Upper lobe of left lung (tissue), 6 donors: ENCODE results near the gene C3orf49. TPM values are rescaled to one million over a fixed set of nuclear protein-coding genes. Genes with fewer than 3 reads are reported as not detected.

Experiments
- ATAC-seq, 2 donors: fragments of 200-7000 bp; cut with Tn5 transposase; one replicate each; pipeline ENCODE4 v1.9.1; 2022; ENCODE audit warnings: mild to moderate bottlenecking in 2 of 2, moderate library complexity in 2 of 2; ENCODE audit not compliant: low FRiP score in 2 of 2
- DNase-seq, 2 donors: peaks; one replicate each; pipeline ENCODE4 v3.0.0-alpha.2; 2019 to 2020
- H3K27ac ChIP-seq, 4 donors: fragments of 200-600 bp; sonication (generic); one replicate each; pipeline ENCODE4 v1.5.1; 2016 to 2019
- H3K27me3 ChIP-seq, 4 donors: fragments of 200-600 bp; sonication (generic); one replicate each; pipeline ENCODE4 v1.5.1; 2017 to 2019
- H3K36me3 ChIP-seq, 4 donors: fragments of 200-600 bp; sonication (generic); one replicate each; pipeline ENCODE4 v1.5.1; 2016 to 2019
- H3K4me1 ChIP-seq, 4 donors: fragments of 200-600 bp; sonication (generic); one replicate each; pipeline ENCODE4 v1.5.1; 2018 to 2019
- H3K4me3 ChIP-seq, 4 donors: fragments of 200-600 bp; sonication (generic); one replicate each; pipeline ENCODE4 v1.5.1; 2017 to 2019; ENCODE audit warnings: mild to moderate bottlenecking in 2 of 4, moderate library complexity in 1 of 4
- H3K9me3 ChIP-seq, 4 donors: fragments of 200-600 bp; sonication (generic); one replicate each; pipeline ENCODE4 v1.5.1; 2018 to 2019
- EP300 ChIP-seq, 4 donors: sonication (generic); formaldehyde crosslinking; IDR thresholded peaks; one replicate each; pipeline ENCODE4 v1.5.1; 2017; ENCODE audit warnings: antibody characterized with exemption in 4 of 4, control low read depth in 2 of 4
- POLR2A ChIP-seq, 4 donors: fragments of 450-650 bp; IDR thresholded peaks; one replicate each; pipeline ENCODE4 v1.5.1; 2016 to 2017; ENCODE audit warnings: antibody characterized with exemption in 4 of 4, mild to moderate bottlenecking in 2 of 4
- POLR2AphosphoS5 ChIP-seq, 2 donors: sonication (generic); formaldehyde crosslinking; IDR thresholded peaks; one replicate each; pipeline ENCODE4 v1.5.1; 2017; ENCODE audit warnings: antibody characterized with exemption in 2 of 2
- WGBS, 2 donors: methylation state at CpG; one replicate each; pipeline ENCODE4 v1.1.5; 2017 to 2018; 5-methylcytosine and 5-hydroxymethylcytosine counted together
- total RNA-seq, 6 donors: library from RNA; depleted of rRNA in 4 of 6; stranded (reverse); fragments of >200 nt in 4 of 6; gene quantifications; one replicate each; pipeline versions ENCODE4 v1.1.0 to v1.2.1, GENCODE V29; 2016 to 2021
- TF ChIP-seq, protein P1 (sequence below), 6 experiments: fragments of 450-650 bp in 4 of 6; fragments of 200-600 bp in 2 of 6; sonication (generic) in 2 of 6; IDR thresholded peaks; one replicate each; pipeline ENCODE4 v1.5.1; 2016 to 2019; ENCODE audit warnings: antibody characterized with exemption in 6 of 6
- donor health status: DM: no; HTN: no; CAD: no; lungs with moderate emphysema.
- donor health status: DM: no; HTN: yes; CAD: no; lungs with severe emphysema.

C3orf49 gene
- total RNA-seq, 6 donors from 2014 or later, result not detected

DNA sequence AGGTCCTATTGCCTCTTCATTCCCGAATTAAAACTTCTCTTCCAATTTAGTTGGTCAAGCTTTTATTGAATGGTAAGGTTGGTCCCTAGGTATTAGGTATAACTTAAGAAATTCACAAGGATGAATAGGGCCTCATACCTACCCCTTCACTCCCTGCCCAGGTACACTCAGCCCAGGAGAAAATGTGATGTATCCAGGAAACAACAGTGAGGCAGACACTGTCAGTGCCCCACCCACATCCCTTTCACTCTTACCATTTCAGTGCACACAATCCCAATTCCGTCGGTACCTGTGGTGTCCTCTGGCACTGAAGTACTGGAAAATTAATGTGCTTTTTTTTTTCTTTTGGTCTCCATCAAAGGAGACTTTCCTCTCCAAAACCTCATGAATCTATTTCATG, 10.5 kb upstream of the C3orf49 start:
- H3K9me3 ChIP-seq, result no peaks in the 10 kb centered on the region
- no peak for ATAC-seq
- DNase-seq, result no peak
- WGBS, 2 donors, result 72 to 75% methylated on average over 3 of the region's 3 CpGs
- H3K27ac ChIP-seq, result no peak overlapping the region
- no peaks in the 10 kb centered on the region for H3K36me3 ChIP-seq
- TF ChIP-seq POLR2AphosphoS5 (IDR thresholded peaks at IDR 0.05) (no peak), EP300 (IDR thresholded peaks at IDR 0.05) (no peak), POLR2A (IDR thresholded peaks at IDR 0.05) (no peak)
- TF ChIP-seq, protein P1, sequence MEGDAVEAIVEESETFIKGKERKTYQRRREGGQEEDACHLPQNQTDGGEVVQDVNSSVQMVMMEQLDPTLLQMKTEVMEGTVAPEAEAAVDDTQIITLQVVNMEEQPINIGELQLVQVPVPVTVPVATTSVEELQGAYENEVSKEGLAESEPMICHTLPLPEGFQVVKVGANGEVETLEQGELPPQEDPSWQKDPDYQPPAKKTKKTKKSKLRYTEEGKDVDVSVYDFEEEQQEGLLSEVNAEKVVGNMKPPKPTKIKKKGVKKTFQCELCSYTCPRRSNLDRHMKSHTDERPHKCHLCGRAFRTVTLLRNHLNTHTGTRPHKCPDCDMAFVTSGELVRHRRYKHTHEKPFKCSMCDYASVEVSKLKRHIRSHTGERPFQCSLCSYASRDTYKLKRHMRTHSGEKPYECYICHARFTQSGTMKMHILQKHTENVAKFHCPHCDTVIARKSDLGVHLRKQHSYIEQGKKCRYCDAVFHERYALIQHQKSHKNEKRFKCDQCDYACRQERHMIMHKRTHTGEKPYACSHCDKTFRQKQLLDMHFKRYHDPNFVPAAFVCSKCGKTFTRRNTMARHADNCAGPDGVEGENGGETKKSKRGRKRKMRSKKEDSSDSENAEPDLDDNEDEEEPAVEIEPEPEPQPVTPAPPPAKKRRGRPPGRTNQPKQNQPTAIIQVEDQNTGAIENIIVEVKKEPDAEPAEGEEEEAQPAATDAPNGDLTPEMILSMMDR (IDR thresholded peaks at IDR 0.05), result no peak
- H3K27me3 ChIP-seq, result no peaks in the 10 kb centered on the region
- H3K4me3 ChIP-seq, result no peak overlapping the region
- H3K4me1 ChIP-seq, result no peaks in the 10 kb centered on the region

DNA sequence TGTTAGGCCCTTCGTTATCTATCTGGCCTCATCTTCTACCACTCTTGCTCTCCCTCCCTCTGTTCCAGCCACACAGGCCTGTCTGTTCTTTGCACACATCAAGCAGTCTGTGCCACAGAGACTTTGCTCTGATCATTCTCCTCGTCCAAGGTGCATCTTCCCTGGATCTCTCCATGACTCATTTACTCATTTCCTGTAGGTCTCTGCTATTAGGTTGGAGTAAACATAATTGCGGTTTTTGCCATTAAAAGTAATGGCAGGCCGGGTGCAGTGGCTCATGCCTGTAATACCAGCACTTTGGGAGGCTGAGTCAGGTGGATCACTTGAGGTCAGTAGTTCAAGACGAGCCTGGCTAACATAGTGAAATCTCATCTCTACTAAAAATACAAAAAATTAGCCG, 9.5 kb upstream of the C3orf49 start:
- H3K27me3 ChIP-seq, result no peaks in the 10 kb centered on the region
- TF ChIP-seq POLR2A (IDR thresholded peaks at IDR 0.05) (no peak), EP300 (IDR thresholded peaks at IDR 0.05) (no peak), POLR2AphosphoS5 (IDR thresholded peaks at IDR 0.05) (no peak)
- TF ChIP-seq, protein P1 (IDR thresholded peaks at IDR 0.05), result no peak
- no peaks in the 10 kb centered on the region for H3K36me3 ChIP-seq
- no peaks in the 10 kb centered on the region for H3K4me1 ChIP-seq
- DNase-seq (no peak), ATAC-seq (no peak)
- no peak overlapping the region for H3K27ac ChIP-seq
- 85 to 92% methylated on average over 6 of the region's 6 CpGs for WGBS, 2 donors
- H3K4me3 ChIP-seq, result no peak overlapping the region
- H3K9me3 ChIP-seq, result no peaks in the 10 kb centered on the region

DNA sequence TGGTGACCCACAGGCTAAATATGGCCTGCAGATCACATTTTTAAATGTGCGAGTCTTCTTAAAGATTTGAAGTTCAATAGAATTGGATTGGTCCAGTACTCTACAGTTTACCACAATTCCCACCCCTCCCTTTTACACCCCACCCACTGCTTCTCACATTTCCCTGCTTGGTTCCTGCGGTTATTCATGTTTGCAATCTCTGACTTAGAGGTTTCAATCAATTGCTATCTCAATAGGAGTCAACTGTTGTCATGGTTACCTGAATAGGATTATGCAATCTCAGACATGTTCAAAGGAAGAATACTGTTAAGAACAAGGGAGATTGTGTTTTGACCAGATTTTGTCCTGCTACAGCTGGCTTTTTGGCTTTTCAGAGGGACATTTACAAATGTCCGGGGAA, 4.9 kb upstream of the C3orf49 start:
- no peaks in the 10 kb centered on the region for H3K9me3 ChIP-seq

DNA sequence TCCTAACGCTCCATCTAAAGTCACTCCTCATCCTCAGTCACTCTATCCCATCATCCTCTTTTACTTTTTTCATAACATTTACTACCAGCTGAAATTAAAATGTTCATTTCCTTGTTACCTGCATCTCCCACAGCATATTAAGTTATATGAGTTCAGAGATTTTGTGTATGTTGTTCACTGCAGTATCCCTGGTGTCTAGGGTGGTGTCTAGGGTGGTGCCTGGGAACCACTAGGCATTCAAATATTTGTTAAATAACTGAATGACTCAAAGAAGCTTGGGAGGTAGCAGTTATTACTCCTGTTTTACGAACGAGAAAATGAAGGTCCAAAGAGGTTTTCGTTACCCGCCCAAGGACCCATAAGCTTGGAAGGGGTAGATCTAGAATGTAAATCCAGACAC, 1.9 kb upstream of the C3orf49 start:
- H3K4me1 ChIP-seq, result peaks cover 0 to 5% (median 3%) of the 10 kb centered on the region in 4 donors
- no peak for TF ChIP-seq EP300 (IDR thresholded peaks at IDR 0.05)
- TF ChIP-seq, protein P1 (IDR thresholded peaks at IDR 0.05), result no peak
- TF ChIP-seq POLR2A (IDR thresholded peaks at IDR 0.05), result no peak
- no peak for TF ChIP-seq POLR2AphosphoS5 (IDR thresholded peaks at IDR 0.05)
- no peak for ATAC-seq
- no peak overlapping the region for H3K27ac ChIP-seq
- 89 to 90% methylated on average over 5 of the region's 5 CpGs for WGBS, 2 donors
- no peaks in the 10 kb centered on the region for H3K36me3 ChIP-seq
- no peak overlapping the region for H3K4me3 ChIP-seq
- no peaks in the 10 kb centered on the region for H3K27me3 ChIP-seq
- H3K9me3 ChIP-seq, result no peaks in the 10 kb centered on the region
- DNase-seq, result no peak

More for the DNA sequence above, 4.9 kb upstream of the C3orf49 start:
- TF ChIP-seq EP300 (IDR thresholded peaks at IDR 0.05) (no peak), POLR2AphosphoS5 (IDR thresholded peaks at IDR 0.05) (no peak), POLR2A (IDR thresholded peaks at IDR 0.05) (no peak)
- TF ChIP-seq, protein P1 (IDR thresholded peaks at IDR 0.05), result no peak
- Histone ChIP-seq H3K4me3 (no peak overlapping the region), H3K36me3 (no peaks in the 10 kb centered on the region), H3K27me3 (no peaks in the 10 kb centered on the region), H3K4me1 (peaks cover 0 to 5% (median 3%) of the 10 kb centered on the region in 4 donors), H3K27ac (no peak overlapping the region)
- 83 to 84% methylated on average over 3 of the region's 3 CpGs for WGBS, 2 donors
- no peak for ATAC-seq
- no peak for DNase-seq
